ENCODE measurements around the gene MYBBP1A.

MYBBP1A gene

DNA sequence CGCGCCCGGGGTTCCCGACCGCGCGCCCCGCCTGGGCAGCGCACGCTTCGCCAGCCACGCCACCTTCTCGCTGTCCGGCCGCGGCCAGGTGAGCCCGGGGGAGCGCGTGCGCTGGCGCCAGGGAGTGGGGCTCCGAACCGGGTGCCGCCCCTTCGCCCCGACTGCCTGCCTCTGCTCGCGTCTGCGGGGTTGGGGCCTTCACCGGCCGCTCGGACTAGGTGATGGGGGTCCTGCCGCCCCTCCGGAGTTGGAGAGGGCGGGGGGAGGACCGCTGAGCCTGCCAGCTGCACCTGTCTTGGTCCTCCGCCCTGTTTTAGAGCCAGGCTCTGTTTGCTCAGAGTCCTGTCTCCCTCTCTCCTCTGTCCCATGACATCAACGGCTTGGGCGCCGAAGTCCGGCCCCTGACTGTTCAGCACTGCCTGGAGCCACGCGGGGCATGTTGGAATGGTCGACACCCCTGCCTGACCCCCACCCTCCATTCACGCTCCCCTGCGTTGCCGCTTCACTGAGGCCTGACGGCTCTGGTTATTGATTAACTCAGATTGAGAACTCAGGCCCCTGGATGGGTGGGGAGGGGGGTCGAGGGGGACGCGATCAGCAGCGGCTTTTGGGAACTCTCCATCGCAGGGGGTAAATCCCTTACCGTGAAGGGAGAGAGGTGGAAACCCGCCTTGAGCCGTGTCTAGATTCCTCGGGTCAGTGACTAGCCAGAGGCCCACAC, 29.9 kb upstream of the MYBBP1A start:
- Histone ChIP-seq H4K8ac (ENCODE audit: low read length) (no peak overlapping the region), H2AFZ (ENCODE audit: low read depth, low read length) (no peak overlapping the region), H3K4me1 (ENCODE audit: control insufficient read depth, insufficient read depth, low read depth, low read length) (peaks cover 33% of the 10 kb centered on the region), H2AK5ac (ENCODE audit: low read length, severe bottlenecking) (no peak overlapping the region), H3K18ac (ENCODE audit: low read depth in 1 of 2, low read length in 2 of 2) (no peak overlapping the region), H2BK15ac (ENCODE audit: low read depth, poor library complexity, severe bottlenecking) (no peak overlapping the region), H3K9ac (ENCODE audit: low read length) (no peak overlapping the region), H3K79me1 (replicated peaks; ENCODE audit: low read length, poor library complexity, severe bottlenecking) (no peaks in the 10 kb centered on the region), H4K91ac (ENCODE audit: low read length) (no peak overlapping the region), H3K14ac (ENCODE audit: low read length in 2 of 2) (no peak overlapping the region), H3K4me2 (ENCODE audit: low read length, poor library complexity, severe bottlenecking) (peak overlapping the region; percentile 88), H3K23ac (ENCODE audit: low read length in 2 of 2) (no peak overlapping the region), H3K27ac (ENCODE audit: low read length, poor library complexity, severe bottlenecking) (no peak overlapping the region), H3K36me3 (ENCODE audit: control insufficient read depth in 1 of 2, insufficient read depth in 2 of 2, low read depth in 1 of 2, low read length in 2 of 2) (no peaks in the 10 kb centered on the region), H3K27me3 (ENCODE audit: control insufficient read depth in 1 of 2, insufficient read depth in 1 of 2, low read length in 2 of 2) (peaks cover 62 to 84% of the 10 kb centered on the region in 2 experiments), H3K9me3 (ENCODE audit: control insufficient read depth, low read length) (no peaks in the 10 kb centered on the region), H3K4ac (ENCODE audit: low read depth in 1 of 2, low read length in 2 of 2) (no peak overlapping the region), H2BK5ac (ENCODE audit: low read depth, low read length, poor library complexity, severe bottlenecking) (no peak overlapping the region), H3K4me3 (ENCODE audit: insufficient read depth in 1 of 2, low read depth in 1 of 2, low read length in 2 of 2) (peak overlapping the region in 1 of 2 experiments; percentile 60), H2BK120ac (ENCODE audit: low read depth, low read length) (no peak overlapping the region), H2BK12ac (ENCODE audit: low read length in 2 of 2) (no peak overlapping the region)
- 21% methylated on average over 37 of the region's 57 CpGs for WGBS
- DNase-seq, result no peak

GRCh38 chr17:4584101-4584916, 29.1 kb upstream of the MYBBP1A start, which contains the start of gene SMTNL2:
Gene SMTNL2, plus strand, starts transcription at chr17:4584529. Its CDS starts 77 bp downstream, at chr17:4584606.
- H2BK12ac ChIP-seq (ENCODE audit: low read length in 2 of 2), result no peak within 1 kb of the TSS
- peaks cover 64 to 88% of the 10 kb centered on the region in 2 experiments for H3K27me3 ChIP-seq (ENCODE audit: control insufficient read depth in 1 of 2, insufficient read depth in 1 of 2, low read length in 2 of 2)
- no peak for DNase-seq
- H3K4me2 ChIP-seq (ENCODE audit: low read length, poor library complexity, severe bottlenecking), result peak within 1 kb of the TSS; percentile 88
- H3K4me1 ChIP-seq (ENCODE audit: control insufficient read depth, insufficient read depth, low read depth, low read length), result peaks cover 33% of the 10 kb centered on the region
- H3K36me3 ChIP-seq (ENCODE audit: control insufficient read depth in 1 of 2, insufficient read depth in 2 of 2, low read depth in 1 of 2, low read length in 2 of 2), result no peaks in the 10 kb centered on the region
- H3K18ac ChIP-seq (ENCODE audit: low read depth in 1 of 2, low read length in 2 of 2), result peak within 1 kb of the TSS in 1 of 2 experiments; percentile 37
- peak within 1 kb of the TSS in 1 of 2 experiments; percentile 14 for H3K23ac ChIP-seq (ENCODE audit: low read length in 2 of 2)
- H4K91ac ChIP-seq (ENCODE audit: low read length), result no peak within 1 kb of the TSS
- H3K9me3 ChIP-seq (ENCODE audit: control insufficient read depth, low read length), result no peaks in the 10 kb centered on the region
- H3K4me3 ChIP-seq (ENCODE audit: insufficient read depth in 1 of 2, low read depth in 1 of 2, low read length in 2 of 2), result peak within 1 kb of the TSS in 1 of 2 experiments; percentile 60
- H3K4ac ChIP-seq (ENCODE audit: low read depth in 1 of 2, low read length in 2 of 2), result no peak within 1 kb of the TSS
- H2AFZ ChIP-seq (ENCODE audit: low read depth, low read length), result peak within 1 kb of the TSS; percentile 6
- H3K27ac ChIP-seq (ENCODE audit: low read length, poor library complexity, severe bottlenecking), result no peak within 1 kb of the TSS
- H2AK5ac ChIP-seq (ENCODE audit: low read length, severe bottlenecking), result no peak within 1 kb of the TSS
- no peaks in the 10 kb centered on the region for H3K79me1 ChIP-seq (replicated peaks; ENCODE audit: low read length, poor library complexity, severe bottlenecking)
- no peak within 1 kb of the TSS for H3K14ac ChIP-seq (ENCODE audit: low read length in 2 of 2)
- H2BK5ac ChIP-seq (ENCODE audit: low read depth, low read length, poor library complexity, severe bottlenecking), result no peak within 1 kb of the TSS
- no peak within 1 kb of the TSS for H2BK120ac ChIP-seq (ENCODE audit: low read depth, low read length)
- under 1% methylated on average over 81 of the region's 100 CpGs for WGBS
- H3K9ac ChIP-seq (ENCODE audit: low read length), result no peak within 1 kb of the TSS
- H2BK15ac ChIP-seq (ENCODE audit: low read depth, poor library complexity, severe bottlenecking), result no peak within 1 kb of the TSS
- no peak within 1 kb of the TSS for H4K8ac ChIP-seq (ENCODE audit: low read length)

- 48% methylated on average over 9 of the region's 12 CpGs for WGBS
- H3K27ac ChIP-seq (ENCODE audit: low read length, poor library complexity, severe bottlenecking), result no peak overlapping the region
- peak; percentile 40 for DNase-seq
- peak overlapping the region in 1 of 2 experiments; percentile 37 for H3K18ac ChIP-seq (ENCODE audit: low read depth in 1 of 2, low read length in 2 of 2)
- H3K36me3 ChIP-seq (ENCODE audit: control insufficient read depth in 1 of 2, insufficient read depth in 2 of 2, low read depth in 1 of 2, low read length in 2 of 2), result no peaks in the 10 kb centered on the region
- H3K27me3 ChIP-seq (ENCODE audit: control insufficient read depth in 1 of 2, insufficient read depth in 1 of 2, low read length in 2 of 2), result peaks cover 58 to 82% of the 10 kb centered on the region in 2 experiments
- H2BK120ac ChIP-seq (ENCODE audit: low read depth, low read length), result no peak overlapping the region
- H3K9ac ChIP-seq (ENCODE audit: low read length), result no peak overlapping the region
- H2BK12ac ChIP-seq (ENCODE audit: low read length in 2 of 2), result no peak overlapping the region
- H3K4me1 ChIP-seq (ENCODE audit: control insufficient read depth, insufficient read depth, low read depth, low read length), result peaks cover 33% of the 10 kb centered on the region
- peak overlapping the region in 1 of 2 experiments; percentile 60 for H3K4me3 ChIP-seq (ENCODE audit: insufficient read depth in 1 of 2, low read depth in 1 of 2, low read length in 2 of 2)
- peak overlapping the region; percentile 88 for H3K4me2 ChIP-seq (ENCODE audit: low read length, poor library complexity, severe bottlenecking)
- H4K91ac ChIP-seq (ENCODE audit: low read length), result no peak overlapping the region
- no peak overlapping the region for H2AK5ac ChIP-seq (ENCODE audit: low read length, severe bottlenecking)
- no peak overlapping the region for H3K4ac ChIP-seq (ENCODE audit: low read depth in 1 of 2, low read length in 2 of 2)
- H2BK15ac ChIP-seq (ENCODE audit: low read depth, poor library complexity, severe bottlenecking), result no peak overlapping the region
- no peak overlapping the region for H2AFZ ChIP-seq (ENCODE audit: low read depth, low read length)
- H4K8ac ChIP-seq (ENCODE audit: low read length), result no peak overlapping the region
- no peaks in the 10 kb centered on the region for H3K79me1 ChIP-seq (replicated peaks; ENCODE audit: low read length, poor library complexity, severe bottlenecking)
- H3K9me3 ChIP-seq (ENCODE audit: control insufficient read depth, low read length), result no peaks in the 10 kb centered on the region
- no peak overlapping the region for H3K14ac ChIP-seq (ENCODE audit: low read length in 2 of 2)
- H2BK5ac ChIP-seq (ENCODE audit: low read depth, low read length, poor library complexity, severe bottlenecking), result no peak overlapping the region
- H3K23ac ChIP-seq (ENCODE audit: low read length in 2 of 2), result peak overlapping the region in 1 of 2 experiments; percentile 14
Observed at GRCh38 chr17:4583782-4584100, 28.6 kb upstream of the MYBBP1A start.

DNA sequence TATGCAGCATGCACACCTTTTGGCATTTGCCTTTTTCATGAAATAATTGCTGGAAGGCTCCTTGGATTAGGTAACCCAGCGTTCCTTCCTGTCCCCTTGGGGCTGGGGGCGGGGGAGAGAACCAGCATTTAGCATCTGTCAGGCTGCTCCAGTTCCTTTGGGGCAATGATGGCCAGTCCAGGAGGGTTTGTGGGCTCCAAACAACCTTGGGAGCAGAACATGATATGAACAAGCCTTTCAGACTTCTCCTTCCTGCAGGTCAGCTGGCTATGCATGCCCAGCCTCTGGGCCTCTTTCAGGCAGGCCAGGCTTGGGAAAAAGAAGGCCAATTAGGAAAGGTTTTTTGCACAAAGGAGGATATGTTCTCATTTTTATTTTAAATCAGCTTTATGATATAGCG, 28.0 kb upstream of the MYBBP1A start:
- 69% methylated on average over 2 of the region's 3 CpGs for WGBS
- no peak overlapping the region for H4K91ac ChIP-seq (ENCODE audit: low read length)

More for the DNA sequence above, 28.0 kb upstream of the MYBBP1A start:
- DNase-seq, result no peak
- H3K9ac ChIP-seq (ENCODE audit: low read length), result no peak overlapping the region
- H2AFZ ChIP-seq (ENCODE audit: low read depth, low read length), result no peak overlapping the region
- H2BK120ac ChIP-seq (ENCODE audit: low read depth, low read length), result no peak overlapping the region
- no peak overlapping the region for H3K27ac ChIP-seq (ENCODE audit: low read length, poor library complexity, severe bottlenecking)
- H3K18ac ChIP-seq (ENCODE audit: low read depth in 1 of 2, low read length in 2 of 2), result no peak overlapping the region
- H3K4me2 ChIP-seq (ENCODE audit: low read length, poor library complexity, severe bottlenecking), result no peak overlapping the region
- peaks cover 33% of the 10 kb centered on the region for H3K4me1 ChIP-seq (ENCODE audit: control insufficient read depth, insufficient read depth, low read depth, low read length)
- H2AK5ac ChIP-seq (ENCODE audit: low read length, severe bottlenecking), result no peak overlapping the region
- peaks cover 53 to 79% of the 10 kb centered on the region in 2 experiments for H3K27me3 ChIP-seq (ENCODE audit: control insufficient read depth in 1 of 2, insufficient read depth in 1 of 2, low read length in 2 of 2)
- no peak overlapping the region for H3K14ac ChIP-seq (ENCODE audit: low read length in 2 of 2)
- H2BK5ac ChIP-seq (ENCODE audit: low read depth, low read length, poor library complexity, severe bottlenecking), result no peak overlapping the region
- no peaks in the 10 kb centered on the region for H3K36me3 ChIP-seq (ENCODE audit: control insufficient read depth in 1 of 2, insufficient read depth in 2 of 2, low read depth in 1 of 2, low read length in 2 of 2)
- no peak overlapping the region for H3K4ac ChIP-seq (ENCODE audit: low read depth in 1 of 2, low read length in 2 of 2)
- no peak overlapping the region for H2BK15ac ChIP-seq (ENCODE audit: low read depth, poor library complexity, severe bottlenecking)
- no peaks in the 10 kb centered on the region for H3K9me3 ChIP-seq (ENCODE audit: control insufficient read depth, low read length)
- H3K79me1 ChIP-seq (replicated peaks; ENCODE audit: low read length, poor library complexity, severe bottlenecking), result no peaks in the 10 kb centered on the region
- H3K23ac ChIP-seq (ENCODE audit: low read length in 2 of 2), result no peak overlapping the region
- no peak overlapping the region for H2BK12ac ChIP-seq (ENCODE audit: low read length in 2 of 2)
- H3K4me3 ChIP-seq (ENCODE audit: insufficient read depth in 1 of 2, low read depth in 1 of 2, low read length in 2 of 2), result no peak overlapping the region
- H4K8ac ChIP-seq (ENCODE audit: low read length), result no peak overlapping the region
